ENCODE data around the gene IRX3. TPM values are rescaled to one million over a fixed set of nuclear protein-coding genes. Genes with fewer than 3 reads are reported as not detected.

The IRX3 gene
- total RNA-seq, 1 donor from 2014 or later, result 10.9 TPM

DNA sequence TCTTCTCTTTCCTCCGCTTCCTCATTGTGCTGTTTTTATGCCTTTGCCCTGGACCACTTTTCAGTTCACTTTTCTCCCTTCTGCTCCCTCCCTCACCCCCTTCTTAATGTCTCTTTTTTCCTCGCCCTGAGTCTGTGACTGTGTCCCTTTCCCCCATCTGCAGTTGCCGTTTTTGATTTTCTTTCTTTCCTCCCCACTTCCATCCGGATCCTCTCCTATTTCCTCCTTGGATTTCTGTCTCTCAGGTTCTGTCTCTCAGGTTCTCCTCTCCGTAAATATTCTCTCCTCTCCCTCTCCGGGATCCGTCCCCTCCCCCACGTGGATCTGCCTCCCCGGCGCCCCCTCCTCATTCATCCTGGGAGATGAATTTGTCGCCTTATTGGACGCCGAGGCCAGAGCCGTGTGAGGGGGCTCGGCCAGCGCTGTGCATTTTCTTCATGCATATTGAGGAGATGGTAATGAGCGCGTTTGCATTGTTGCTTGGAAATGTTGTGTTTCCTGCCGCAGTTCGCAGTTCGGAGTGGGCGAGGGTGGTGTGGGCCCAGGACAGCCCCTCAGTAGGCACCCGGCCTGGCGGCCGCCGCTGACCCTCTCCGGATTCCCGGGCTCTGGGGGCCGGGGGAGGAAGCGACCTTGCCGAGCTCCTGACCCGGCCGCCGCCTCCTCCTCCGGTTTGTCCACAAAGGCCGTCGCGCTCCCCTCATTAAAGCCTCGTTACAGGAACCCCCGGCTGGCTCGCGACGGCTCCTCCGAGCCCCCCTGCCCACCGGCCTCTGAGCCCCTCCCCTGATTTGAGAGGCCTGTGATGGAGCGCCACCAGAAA is 4.5 kb upstream of the IRX3 start:
- no peak for DNase-seq (ENCODE audit: low spot score)

DNA sequence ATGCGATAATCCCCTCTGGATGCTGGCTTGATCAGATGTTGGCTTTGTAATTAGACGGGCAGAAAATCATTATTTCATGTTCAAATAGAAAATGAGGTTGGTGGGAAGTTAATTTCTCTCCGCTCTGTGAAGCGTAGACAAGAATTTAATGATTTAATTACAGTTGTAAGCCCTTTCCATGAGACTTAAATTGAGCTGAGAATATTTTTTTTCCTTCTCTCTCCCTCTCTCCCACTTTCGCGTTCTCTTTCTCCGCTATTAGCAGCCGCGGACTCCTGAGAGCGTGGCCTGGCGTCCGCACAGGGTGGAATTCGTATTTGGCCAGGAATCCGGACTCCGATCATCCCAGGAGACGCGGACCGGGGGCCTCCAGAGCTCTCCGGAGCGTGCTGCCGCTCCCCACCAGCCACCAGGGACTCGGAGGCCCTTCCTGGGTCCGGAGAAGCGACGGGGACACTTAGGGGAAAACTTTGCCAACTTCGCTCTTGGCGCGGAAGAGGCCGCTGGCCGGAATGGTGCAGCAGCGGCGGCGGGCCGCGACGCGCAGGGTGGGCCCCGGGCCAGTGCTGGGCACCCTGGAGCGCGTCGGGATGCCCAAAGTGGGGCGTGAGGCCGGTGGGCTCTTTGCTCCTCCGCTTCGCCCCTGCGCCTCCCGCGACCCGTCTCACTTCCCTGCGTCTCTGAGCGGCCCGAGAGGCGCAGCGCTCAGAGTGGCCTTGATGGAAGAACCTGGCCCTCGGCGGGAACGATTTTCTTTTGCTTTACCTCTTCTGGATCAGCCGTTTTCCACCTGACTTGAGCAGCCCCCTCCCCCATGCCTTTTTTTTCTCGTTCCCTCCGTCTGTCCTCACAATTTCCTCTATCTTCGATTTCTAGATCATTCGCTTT is 3.6 kb upstream of the IRX3 start:
- DNase-seq (ENCODE audit: low spot score), result no peak

DNA sequence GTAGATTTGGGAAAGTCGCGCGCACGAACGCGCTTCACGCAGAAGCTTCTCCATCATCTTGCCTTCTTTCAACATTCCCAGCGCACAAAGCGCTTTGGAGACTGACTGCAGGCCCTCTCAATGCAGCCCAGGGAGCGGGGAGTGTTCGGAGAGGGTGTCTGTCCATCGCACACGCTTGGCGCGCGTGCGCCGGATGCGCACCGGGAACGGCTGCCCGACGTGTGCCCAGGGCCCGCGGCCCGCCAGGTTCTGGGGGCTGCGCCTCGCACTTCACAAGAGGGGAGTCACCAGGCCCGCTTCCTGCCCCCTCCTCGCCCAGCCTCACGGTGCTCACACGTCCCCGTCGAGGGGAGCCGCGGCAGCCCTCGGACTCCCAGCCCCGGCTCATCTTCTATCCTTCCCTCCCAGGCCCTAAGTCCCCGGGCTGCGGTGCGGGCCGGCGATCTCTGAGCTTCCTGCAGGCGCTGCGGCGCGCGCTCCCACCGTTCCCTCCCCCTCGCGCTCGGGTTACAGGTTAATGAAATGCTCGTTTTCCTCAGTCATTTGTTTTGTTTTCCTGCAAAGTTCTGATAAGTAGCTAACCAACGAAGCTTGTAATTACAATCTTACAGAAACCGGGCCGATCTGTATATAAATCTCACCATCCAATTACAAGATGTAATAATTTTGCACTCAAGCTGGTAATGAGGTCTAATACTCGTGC is 2.8 kb upstream of the IRX3 start:
- no peak for DNase-seq (ENCODE audit: low spot score)

DNA sequence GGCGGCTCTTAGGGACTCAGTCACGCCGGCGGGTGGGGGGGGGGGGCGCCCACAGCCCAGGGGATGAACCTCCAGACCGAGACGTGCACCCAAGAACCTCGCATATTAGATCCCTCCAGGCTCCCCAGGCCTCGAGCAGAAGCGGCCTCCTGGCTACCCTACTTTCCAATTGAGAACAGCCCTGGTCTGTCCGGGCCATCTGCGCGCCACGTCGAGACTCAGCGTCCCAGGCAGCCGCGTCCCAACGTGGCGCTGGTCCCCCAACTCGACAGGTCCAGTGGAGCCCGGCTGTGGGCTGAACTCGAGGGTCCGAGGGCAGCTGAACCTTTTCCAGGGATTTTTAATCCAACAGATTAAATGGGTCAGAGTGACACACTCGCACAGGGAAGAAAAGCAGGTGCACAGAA is 2.3 kb upstream of the IRX3 start:
- no peak for DNase-seq (ENCODE audit: low spot score)

DNA sequence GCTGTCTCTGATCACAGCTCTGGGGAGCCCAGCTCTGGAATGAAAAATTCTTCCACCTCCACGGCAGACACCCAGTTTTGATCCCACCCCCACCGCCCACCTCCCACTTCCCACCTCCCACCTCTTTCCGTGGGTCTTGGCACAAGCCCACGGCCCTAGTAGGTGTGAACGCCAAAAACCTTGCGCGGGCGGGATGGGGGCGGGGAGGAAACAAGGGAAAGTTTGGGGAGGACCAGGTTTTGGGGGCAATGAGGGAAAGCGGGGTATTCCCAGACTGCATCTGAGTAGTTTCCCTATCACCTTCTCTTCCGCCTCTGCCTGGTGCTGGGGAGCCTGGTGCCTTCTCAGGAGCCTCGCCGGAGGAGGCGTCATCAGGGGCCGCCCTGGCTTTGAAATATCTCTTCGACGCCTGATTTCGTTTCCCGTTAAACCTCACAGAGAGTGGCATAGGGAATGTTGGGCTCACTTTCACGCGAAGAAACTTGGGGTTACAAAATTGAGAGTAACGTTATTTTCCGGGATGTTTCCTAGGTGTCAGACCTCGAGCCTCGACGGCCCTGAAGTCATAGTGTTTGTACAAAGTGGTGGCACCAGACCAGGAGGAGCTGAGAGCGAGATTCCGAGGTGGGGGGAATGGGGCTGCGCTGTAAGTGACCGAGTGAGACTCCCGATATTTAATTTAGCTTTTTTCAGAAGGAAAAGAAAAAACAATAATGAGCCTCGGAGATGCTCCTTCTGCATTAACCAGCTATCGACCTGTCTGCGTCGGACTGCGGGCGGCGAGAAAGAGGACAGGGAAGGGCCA is 1.6 kb upstream of the IRX3 start:
- DNase-seq (ENCODE audit: low spot score), result no peak

DNA sequence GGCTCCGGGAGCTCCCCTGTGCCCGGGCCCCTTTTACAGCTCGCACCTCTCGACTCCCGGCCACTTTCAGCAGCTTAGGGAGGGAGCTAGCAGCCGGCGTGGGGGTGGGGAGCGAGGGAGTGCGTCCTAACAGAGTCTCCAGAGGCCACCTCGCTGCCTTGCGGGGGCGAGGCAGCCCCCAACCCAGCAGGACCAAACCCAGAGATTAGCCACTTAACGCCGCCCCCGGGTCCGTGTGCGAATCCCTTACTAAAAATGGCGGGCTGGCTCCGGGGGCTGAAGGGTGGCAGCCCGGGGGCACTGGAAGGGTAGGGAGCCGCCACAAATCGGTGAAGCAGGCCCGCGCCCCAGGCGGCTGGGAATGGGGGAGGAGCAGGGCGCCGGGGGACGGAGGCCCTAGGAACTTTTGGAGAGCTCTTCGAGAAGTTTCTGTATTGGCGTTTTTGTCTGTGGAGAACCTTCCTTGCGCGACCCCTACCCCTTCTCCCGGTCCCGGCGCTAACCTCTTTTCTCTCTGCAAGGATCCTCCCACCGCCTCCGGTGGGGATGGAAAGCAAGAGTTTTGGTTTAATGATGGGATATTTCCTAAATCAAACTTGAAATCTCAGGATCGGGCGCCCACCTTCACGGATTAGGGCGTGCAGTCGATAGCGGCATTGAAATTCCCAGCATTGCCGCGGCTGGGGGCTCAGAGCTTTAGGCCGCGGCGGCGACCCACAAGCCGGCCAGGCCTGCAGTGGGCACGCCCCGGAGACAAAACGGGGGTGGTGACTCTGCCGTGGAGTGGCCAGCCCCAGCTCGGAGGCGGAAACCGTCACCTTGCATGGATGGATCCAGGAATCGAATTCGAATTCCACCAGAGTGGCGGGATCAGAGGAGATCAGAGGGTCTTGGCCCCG is 793 bp upstream of the IRX3 start:
- no peak for DNase-seq (ENCODE audit: low spot score)

DNA sequence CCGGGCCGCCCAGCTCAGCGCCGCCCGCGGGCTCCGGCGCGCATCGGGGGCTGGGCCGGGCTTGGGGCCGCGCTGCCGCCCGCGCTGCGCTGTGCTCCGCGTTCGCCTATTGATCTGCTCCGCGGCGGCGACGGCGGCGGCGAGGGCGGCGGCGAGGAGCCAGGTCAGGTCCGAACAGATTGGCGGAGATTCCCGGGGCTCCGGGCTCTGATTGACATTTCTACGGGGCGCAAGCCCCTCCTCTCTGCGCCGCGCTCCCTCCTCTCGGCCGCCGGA is 559 bp downstream of the IRX3 start:
- no peak for DNase-seq (ENCODE audit: low spot score)

DNA sequence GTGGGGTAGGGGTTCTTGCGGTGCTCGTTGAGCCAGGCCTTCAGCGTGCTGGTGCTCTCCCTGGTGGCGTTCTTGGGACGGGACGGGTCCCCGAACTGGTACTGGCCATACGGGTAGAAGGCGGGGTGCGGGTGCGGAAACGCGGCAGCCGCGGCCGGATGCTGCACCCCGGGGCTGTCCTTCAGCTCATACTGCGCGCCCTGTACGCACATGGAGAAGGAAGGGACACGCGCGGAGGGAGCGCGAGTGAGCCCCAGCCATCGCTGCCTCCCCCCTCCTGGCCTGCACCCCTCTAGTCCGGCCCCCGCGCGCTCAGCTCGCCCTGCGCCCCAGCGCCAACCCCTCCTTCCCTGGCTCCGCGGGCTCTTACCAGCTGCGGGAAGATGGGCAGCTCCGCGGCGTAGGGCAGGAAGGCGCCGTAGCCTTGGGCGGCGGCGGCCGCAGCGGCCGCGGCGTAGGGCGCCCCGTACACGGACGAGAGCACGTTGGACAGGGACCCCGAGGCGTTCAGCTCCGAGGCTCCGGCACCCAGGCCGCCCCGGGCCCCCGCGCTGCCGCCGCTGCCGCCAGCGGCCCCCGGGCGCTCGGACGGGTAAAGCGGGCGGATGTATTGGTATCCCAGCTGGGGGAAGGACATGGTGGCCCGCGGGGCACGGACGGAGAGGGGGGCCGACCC is 1.0 kb downstream of the IRX3 start:
- no peak for DNase-seq (ENCODE audit: low spot score)

DNA sequence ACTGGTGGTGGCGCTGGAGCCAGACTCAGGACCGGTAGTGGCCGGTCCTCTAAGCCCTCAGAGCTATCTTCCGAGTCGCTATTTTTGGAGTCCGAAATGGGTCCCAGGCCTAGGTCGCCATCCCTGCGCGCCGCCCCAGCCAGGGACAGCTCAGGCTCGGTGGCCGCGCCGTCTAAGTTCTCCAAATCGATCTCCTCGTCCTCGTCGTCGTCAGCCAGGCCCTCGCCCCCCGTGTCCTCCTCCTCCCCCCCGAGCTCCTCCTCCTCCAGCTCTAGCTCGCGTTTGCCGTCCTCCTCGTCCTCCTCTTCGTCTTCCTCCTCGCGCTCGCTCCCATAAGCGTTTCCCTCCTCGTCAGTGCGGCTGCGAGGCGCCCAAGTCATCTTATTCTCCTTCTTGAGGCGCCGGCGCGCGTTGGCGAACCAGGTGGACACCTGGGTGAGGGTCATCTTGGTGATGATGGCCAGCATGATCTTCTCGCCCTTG is 1.6 kb downstream of the IRX3 start:
- no peak for DNase-seq (ENCODE audit: low spot score)

DNA sequence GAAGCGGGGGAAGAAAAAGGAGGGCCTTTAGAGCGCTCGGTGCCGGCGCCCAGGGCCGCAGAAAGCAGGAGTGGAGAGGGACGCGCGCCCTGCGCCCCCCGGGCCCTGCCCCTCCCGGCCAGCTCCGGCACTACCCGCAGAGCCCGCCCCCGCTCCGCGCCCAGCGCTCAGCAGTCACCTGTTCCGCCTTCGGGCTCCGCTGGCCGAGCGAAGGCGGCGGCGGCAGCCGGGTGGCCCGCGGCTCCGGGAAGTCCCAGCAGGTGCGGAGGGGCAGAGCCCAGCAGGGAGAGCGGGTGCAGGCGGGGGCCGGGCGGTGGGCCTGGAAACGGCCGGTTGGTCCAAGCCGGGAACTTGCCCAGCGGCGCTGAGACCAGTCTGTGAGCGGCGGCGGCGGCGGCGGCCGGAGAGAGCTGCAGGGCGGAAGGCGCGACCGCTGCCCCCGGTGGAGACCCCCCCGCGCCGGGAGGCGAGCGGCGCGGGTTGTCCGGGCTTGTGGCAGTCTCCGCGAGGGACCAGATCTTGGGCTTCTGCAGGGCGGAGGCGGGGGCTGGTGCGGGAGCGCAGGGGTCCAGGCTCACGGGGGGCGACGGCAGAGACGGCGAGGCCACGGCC is 2.2 kb downstream of the IRX3 start:
- no peak for DNase-seq (ENCODE audit: low spot score)

DNA sequence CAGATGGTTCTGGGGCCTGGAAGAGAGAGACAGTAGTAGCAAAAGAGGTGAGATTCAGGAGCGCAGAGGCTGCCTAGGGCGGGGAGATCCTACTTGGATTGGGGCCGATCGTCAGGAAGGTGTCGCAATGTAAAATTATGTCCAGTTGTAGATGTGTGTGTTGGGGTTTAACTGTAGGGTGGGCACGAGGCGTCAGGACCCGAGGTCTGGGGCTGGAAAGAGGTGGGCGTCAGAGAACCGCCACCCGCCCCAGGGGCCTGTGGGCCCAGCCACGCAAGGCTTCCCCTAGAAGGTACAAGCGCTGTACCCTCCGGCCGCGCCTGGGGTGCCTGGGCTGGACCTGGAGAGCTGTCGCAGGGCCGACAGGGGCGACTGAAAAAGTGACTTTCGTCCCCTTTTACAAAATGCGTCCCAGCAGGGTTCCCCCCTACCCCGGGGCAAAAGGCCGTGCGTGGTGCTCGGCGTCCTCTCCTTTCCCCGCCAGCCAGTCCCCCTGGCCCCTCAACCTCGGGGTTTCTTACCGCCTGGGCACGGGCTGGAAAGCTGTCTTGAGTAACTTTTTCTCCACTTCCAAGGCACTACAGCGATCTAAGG is 2.8 kb downstream of the IRX3 start:
- DNase-seq (ENCODE audit: low spot score), result no peak

DNA sequence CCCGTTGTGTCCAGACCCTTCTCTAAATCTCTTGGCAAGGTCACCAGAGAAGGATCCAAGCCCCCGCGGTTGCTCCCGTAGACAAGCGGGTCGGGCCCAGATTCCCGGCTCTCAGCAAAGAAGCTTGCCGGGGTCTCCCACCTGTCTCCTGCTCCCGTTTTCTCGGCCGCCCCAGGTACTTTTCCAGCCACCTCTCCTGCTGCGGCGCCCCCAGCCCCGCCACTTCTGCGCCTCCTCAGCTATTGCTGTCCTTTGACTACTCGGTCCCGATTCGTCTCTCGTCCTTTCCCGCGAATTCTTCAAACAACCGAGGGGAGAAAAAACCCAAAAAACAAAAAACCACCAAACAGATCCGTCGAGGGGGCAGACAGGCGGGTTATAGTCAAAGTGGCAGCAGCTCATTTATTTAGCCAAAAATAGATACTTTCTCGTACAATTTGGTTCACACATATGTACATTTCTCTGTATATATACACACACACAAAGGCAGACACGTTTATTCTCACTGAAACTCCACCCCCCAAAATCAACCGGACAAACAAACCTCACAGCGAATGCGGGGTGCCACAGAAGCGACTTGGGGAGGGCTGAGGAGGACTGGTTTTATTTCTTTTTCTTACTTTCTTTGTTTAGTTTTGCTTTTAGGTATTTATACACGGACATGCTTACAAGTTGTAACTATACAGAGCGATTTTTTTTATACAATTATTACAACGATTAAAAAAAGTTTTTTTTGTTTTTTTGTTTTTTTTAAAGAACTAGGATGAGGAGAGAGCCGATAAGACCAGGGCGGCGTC is 3.5 kb downstream of the IRX3 start:
- DNase-seq (ENCODE audit: low spot score), result no peak

DNA sequence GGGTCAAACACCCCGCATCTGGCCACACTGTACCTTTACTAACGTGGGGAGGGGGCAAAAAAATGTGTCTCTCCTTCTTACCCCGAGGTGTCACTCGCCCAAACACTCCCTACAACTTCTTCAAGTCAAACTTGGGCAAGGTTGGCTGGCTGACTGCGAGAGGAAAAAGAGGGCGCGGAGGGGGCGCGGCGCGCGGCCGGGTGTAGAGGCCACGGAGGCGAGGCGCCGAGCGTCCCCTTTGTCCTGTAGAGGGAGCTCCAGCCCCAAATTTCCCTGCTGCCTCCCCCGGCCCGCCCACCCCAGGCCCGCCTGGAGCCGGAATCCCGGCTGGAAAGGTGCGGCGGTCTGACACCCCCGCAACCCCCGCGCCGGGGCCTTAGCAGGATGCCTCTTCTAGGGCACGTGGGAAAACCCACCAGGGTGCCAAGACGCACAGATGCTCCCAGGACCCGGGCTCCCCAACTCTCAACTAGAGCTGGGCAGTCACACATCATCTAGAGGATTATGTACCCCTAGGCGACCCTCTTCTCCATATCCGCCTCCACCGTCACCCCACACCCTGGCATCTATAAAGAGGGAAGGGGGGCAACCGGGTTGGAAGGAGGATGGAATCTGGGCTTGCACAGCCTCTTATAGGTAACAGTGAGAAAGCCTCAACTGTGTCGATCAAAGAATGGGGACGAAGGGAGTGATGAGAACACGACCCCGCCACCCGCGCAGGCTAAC is 4.2 kb downstream of the IRX3 start:
- DNase-seq (ENCODE audit: low spot score), result no peak

DNA sequence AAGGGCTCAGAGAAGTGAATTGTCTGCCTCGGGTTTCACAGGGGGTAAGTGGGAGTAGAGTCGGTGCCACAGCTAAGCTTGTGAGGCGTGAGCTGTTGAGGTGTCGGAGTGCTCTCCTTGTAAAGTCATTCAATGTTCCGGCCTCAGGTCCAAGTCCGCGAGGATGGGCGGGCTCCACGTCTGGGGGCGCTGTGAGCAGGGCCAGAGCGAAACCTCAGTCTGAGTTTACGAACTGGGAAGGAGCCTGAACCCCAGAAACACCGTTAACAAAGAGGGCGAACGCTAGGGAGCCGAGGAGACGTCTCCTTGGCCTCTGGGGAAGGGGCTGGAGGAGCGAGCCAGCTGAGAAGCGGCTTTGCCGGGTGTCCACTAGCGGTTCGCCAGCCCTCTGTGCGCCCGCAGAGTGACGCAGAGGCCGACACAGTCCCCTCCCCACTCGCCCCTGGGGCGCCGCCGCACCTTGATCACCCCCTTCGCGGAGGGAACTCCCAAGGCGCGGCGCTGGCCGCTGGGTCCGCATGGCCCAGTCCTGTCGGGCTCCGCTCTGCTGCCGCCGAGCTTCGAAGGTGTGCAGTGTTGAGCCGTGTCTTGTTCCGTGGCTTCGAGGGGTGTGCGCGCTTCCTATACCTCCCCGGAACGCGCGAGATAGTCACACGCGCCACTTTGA is 4.9 kb downstream of the IRX3 start:
- DNase-seq (ENCODE audit: low spot score), result no peak

DNA sequence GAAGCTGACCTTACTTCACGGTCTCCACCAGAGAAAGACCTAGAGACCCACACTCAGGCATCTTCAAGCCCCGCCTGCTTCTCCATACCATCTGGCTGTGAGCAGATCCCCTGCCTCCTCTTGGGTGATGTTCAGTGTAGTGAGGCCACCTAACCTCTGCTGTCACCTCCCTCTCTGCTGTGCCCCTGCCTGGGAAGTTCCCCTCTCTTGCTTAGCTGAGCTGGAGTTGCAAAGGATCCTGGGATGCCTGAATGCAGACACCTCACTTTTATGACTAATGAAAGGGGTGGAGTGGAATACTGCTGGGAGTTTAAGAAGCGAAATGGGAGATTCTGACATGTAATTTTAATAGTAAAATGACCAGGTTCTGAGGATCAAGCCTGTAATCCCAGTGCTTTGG is 5.8 kb downstream of the IRX3 start:
- no peak for DNase-seq (ENCODE audit: low spot score)

DNA sequence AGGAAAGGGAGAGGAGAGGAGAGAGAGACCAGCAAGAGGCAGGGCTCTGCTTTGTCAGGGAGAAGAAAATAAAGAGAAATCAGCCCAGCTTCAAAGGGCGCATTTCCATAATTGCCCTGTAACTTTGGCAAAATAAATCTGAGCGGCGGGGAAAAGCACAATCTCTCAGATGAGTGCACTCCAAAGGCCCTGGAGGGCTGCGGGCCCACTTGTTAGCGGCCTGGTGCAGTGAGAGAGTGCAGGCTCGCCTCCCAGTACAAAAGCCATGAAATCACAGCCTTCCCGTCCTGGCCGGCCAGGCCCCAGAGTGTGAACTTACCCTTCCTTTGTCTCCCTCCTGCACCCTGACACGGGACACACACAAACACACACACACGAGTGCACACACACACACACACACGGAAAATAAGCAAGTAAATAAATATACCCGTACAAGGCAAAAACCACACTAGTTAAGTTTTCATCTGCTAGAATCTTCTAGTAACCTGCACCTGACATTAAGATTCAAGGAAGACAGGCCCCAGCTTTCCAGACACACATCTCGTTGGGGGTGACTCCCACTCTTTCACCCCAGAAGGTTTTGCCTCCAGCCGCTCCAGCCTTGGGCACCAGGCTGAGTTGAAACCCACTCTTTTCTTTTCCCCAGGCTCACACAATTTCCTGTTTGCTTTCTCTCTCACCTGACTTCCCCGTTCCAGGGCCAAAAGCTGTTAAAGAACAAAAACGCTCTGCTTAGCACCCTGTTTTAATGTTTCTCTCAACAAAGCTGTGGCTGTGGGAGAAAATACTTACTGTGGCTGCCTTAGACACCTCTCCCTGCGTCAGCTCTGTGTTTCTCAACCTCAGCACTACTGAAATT is 8.5 kb downstream of the IRX3 start:
- DNase-seq (ENCODE audit: low spot score), result no peak

All from ureter (tissue), 1 donor.